ENCODE results near the gene ANXA6.

Gene ANXA6

GRCh38 chr5:151153300-151153699 lies 4.3 kb downstream of the ANXA6 start:
- DNase-seq (ENCODE audit: low read depth) = no peak
- TF ChIP-seq, protein P1, sequence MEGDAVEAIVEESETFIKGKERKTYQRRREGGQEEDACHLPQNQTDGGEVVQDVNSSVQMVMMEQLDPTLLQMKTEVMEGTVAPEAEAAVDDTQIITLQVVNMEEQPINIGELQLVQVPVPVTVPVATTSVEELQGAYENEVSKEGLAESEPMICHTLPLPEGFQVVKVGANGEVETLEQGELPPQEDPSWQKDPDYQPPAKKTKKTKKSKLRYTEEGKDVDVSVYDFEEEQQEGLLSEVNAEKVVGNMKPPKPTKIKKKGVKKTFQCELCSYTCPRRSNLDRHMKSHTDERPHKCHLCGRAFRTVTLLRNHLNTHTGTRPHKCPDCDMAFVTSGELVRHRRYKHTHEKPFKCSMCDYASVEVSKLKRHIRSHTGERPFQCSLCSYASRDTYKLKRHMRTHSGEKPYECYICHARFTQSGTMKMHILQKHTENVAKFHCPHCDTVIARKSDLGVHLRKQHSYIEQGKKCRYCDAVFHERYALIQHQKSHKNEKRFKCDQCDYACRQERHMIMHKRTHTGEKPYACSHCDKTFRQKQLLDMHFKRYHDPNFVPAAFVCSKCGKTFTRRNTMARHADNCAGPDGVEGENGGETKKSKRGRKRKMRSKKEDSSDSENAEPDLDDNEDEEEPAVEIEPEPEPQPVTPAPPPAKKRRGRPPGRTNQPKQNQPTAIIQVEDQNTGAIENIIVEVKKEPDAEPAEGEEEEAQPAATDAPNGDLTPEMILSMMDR (conservative IDR thresholded peaks at IDR 0.05; ENCODE audit: low read depth, low read length) = no peak
- H3K4me3 ChIP-seq (ENCODE audit: low read length) = no peak overlapping the region

DNA sequence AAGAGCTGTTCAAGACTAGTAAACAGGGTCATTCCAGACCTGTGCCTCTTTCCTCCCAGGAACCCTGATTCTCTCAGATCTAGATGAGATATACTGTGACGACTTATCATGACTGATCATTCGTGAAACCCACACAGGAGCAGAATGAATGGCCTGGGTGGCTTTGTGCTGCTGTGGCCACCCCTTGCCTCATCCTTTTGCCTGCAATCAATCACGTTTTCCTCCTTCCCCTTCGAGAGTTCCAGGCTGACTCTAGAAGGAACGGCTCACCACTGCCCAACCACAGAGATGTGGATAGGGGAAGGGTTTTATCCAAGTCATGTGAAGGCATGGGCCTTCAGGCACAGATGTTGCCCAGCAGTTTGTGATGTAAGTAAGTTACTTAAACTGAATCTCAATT lies 5.8 kb downstream of the ANXA6 start:
- H3K4me3 ChIP-seq (ENCODE audit: low read length) = no peak overlapping the region
- TF ChIP-seq, protein P1 (conservative IDR thresholded peaks at IDR 0.05; ENCODE audit: low read depth, low read length) = no peak
- DNase-seq (ENCODE audit: low read depth) = no peak

DNA sequence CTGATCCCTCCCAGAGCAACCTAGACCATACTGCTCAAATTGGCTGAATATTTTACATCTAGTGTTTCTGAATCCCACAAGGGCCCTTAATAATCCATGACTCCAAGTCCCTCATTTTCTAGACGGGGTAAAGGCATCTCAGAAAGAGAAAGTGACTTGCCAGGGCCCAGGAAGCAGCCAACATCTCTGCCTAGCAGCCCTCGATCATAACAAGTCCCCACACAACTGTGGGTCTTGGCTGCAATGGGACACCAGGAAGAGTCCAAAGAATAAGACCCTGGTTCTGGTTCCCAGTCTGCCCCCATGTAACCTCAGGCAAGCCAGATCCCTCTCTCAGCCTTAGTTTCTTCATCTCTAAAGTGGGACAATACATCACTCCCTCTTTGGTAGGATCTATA lies 6.3 kb downstream of the ANXA6 start:
- H3K4me3 ChIP-seq (ENCODE audit: low read length) = no peak overlapping the region
- no peak for DNase-seq (ENCODE audit: low read depth)
- TF ChIP-seq, protein P1 (conservative IDR thresholded peaks at IDR 0.05; ENCODE audit: low read depth, low read length) = no peak

GRCh38 chr5:151150471-151151262 lies 6.9 kb downstream of the ANXA6 start:
- no peak overlapping the region for H3K4me3 ChIP-seq (ENCODE audit: low read length)
- TF ChIP-seq, protein P1 (conservative IDR thresholded peaks at IDR 0.05; ENCODE audit: low read depth, low read length) = no peak
- DNase-seq (ENCODE audit: low read depth) = no peak

- H3K4me3 ChIP-seq (ENCODE audit: low read length) = no peak overlapping the region
- TF ChIP-seq, protein P1 (conservative IDR thresholded peaks at IDR 0.05; ENCODE audit: low read depth, low read length) = no peak
- DNase-seq (ENCODE audit: low read depth) = no peak
These were observed 9.0 kb downstream of the ANXA6 start for GRCh38 chr5:151148583-151148982.

DNA sequence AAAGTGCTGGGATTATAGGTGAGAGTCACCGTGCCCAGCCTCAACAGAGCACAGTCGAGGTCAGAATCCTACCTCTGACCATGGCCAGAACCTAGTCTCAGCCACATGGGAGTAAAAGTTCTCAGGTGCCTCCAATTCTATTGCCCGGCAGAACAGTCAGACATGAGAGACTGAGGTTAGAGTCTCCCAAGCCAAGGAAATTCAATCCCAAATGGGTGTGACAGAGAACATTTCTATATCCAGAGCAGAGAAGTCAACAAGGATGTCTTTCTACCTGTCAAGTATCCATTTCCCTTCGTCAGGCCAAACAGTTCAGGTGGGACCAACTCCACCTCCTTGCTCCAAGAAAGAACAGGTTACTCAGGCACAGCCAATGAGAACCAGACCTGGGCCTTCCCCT lies 10.5 kb downstream of the ANXA6 start:
- H3K4me3 ChIP-seq (ENCODE audit: low read length) = no peak overlapping the region
- no peak for DNase-seq (ENCODE audit: low read depth)
- TF ChIP-seq, protein P1 (conservative IDR thresholded peaks at IDR 0.05; ENCODE audit: low read depth, low read length) = no peak

GRCh38 chr5:151146061-151146460 lies 11.5 kb downstream of the ANXA6 start:
- H3K4me3 ChIP-seq (ENCODE audit: low read length) = no peak overlapping the region
- TF ChIP-seq, protein P1 (conservative IDR thresholded peaks at IDR 0.05; ENCODE audit: low read depth, low read length) = no peak
- no peak for DNase-seq (ENCODE audit: low read depth)

All from retinal pigment epithelial cell (primary cell).